Omental fat pad (tissue), 4 donors: Measurements from ENCODE around the gene NPAS1. TPM values are rescaled to one million over a fixed set of nuclear protein-coding genes. Genes with fewer than 3 reads are reported as not detected.

Experiments used
- ATAC-seq: fragments of 150-250 bp; one replicate; pipeline ENCODE4 v1.9.1; 2016; ENCODE audit warnings: mild to moderate bottlenecking, moderate library complexity; ENCODE audit not compliant: low FRiP score
- DNase-seq: peaks from one replicate; pipeline ENCODE4 v3.0.0-alpha.2; 2019; ENCODE audit warnings: low spot score
- total RNA-seq, 4 donors: library from RNA; depleted of rRNA; stranded (reverse); fragments of >200 nt; gene quantifications; one replicate each; pipeline ENCODE4 v1.1.0, GENCODE V29; 2016
- TF ChIP-seq, protein P1 (sequence below), 3 donors: fragments of 450-650 bp; IDR thresholded peaks; one replicate each; pipeline ENCODE4 v1.5.1; 2016 to 2017; ENCODE audit warnings: antibody characterized with exemption in 3 of 3, mild to moderate bottlenecking in 3 of 3, moderate library complexity in 2 of 3

The NPAS1 gene
- total RNA-seq = 1 to 10 TPM in 2 of 4 donors, not detected in 2; 1.3 to 1.4 TPM

DNA sequence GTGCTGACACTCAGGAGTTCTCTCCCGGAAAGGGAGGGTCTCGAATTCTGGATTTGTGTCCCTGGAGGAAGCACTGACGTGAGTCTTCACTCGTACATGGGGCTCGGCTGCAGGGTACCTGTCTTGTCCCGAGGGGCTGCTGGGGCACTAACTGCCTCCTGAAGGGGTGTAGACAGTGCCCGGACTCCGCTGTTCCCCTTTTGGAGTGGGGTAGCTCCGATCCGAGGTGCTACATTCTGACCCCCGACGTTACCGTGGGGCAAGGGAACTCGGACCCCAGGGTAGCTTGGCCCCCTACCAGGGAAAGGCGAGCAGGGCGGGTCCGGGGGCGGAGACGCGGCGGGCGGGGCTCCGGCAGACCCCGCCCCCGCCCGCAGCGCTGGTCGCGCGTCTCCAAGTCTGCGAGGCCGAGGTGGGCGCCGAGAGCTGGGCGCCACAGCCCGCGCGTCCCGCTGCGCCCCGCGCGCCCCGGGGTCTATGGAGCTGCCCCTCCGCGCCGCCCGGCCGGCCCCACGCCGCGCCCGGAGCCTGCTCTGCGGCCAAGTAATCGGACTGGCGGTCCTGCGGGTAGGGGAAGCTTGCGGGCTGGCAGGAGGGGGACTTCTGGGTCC is at the start of gene NPAS1:
Gene NPAS1, plus strand, starts transcription at position 407 of the 611 bp plus-strand sequence. CDS start 1,211 bp downstream, outside the sequence.
- DNase-seq (no peak), ATAC-seq (peak; percentile 43)
- TF ChIP-seq, protein P1, sequence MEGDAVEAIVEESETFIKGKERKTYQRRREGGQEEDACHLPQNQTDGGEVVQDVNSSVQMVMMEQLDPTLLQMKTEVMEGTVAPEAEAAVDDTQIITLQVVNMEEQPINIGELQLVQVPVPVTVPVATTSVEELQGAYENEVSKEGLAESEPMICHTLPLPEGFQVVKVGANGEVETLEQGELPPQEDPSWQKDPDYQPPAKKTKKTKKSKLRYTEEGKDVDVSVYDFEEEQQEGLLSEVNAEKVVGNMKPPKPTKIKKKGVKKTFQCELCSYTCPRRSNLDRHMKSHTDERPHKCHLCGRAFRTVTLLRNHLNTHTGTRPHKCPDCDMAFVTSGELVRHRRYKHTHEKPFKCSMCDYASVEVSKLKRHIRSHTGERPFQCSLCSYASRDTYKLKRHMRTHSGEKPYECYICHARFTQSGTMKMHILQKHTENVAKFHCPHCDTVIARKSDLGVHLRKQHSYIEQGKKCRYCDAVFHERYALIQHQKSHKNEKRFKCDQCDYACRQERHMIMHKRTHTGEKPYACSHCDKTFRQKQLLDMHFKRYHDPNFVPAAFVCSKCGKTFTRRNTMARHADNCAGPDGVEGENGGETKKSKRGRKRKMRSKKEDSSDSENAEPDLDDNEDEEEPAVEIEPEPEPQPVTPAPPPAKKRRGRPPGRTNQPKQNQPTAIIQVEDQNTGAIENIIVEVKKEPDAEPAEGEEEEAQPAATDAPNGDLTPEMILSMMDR (IDR thresholded peaks at IDR 0.05) = no peak

DNA sequence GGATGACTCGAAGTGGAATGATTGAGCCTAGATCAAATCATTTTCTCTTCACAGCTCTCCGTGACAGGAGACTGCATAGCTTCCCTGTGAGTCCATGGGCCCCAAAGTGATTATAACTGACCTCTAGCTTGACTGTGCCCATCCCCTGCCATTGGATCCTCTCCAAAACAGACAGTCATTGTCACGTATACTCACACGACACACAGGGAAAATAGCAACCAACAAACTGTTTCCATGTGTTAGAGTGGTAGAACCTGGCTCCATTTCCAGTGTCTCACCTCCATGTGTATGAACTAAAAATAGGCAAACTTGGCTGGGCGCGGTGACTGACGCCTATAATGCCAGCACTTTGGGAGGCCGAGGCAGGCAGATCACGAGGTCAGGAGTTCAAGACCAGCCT is 48.8 kb upstream of the NPAS1 start:
- TF ChIP-seq, protein P1 (IDR thresholded peaks at IDR 0.05) = no peak
- no peak for ATAC-seq
- no peak for DNase-seq

GRCh38 chr19:46972311-46972710 is 47.3 kb upstream of the NPAS1 start:
- ATAC-seq (no peak), DNase-seq (no peak)
- TF ChIP-seq, protein P1 (IDR thresholded peaks at IDR 0.05) = no peak

DNA sequence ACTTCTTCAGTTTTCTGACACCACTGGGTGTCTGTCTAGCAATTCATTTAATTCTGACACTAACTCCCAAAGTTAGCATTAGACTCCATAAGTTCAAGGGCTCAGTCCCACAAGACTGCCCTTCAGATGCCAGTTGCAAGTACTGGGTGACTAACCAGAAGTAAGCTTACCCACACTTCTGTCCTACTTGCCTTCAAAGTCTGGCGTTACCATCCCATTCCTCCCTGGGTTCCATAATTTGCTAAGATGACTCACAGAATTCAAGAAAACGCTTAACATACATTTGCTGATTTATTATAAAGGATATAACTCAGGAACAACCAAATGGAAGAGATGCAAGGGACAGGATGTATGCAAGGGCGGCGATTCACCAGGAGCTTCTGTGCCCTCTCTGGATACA is 45.5 kb upstream of the NPAS1 start:
- no peak for ATAC-seq
- TF ChIP-seq, protein P1 (IDR thresholded peaks at IDR 0.05) = no peak

DNA sequence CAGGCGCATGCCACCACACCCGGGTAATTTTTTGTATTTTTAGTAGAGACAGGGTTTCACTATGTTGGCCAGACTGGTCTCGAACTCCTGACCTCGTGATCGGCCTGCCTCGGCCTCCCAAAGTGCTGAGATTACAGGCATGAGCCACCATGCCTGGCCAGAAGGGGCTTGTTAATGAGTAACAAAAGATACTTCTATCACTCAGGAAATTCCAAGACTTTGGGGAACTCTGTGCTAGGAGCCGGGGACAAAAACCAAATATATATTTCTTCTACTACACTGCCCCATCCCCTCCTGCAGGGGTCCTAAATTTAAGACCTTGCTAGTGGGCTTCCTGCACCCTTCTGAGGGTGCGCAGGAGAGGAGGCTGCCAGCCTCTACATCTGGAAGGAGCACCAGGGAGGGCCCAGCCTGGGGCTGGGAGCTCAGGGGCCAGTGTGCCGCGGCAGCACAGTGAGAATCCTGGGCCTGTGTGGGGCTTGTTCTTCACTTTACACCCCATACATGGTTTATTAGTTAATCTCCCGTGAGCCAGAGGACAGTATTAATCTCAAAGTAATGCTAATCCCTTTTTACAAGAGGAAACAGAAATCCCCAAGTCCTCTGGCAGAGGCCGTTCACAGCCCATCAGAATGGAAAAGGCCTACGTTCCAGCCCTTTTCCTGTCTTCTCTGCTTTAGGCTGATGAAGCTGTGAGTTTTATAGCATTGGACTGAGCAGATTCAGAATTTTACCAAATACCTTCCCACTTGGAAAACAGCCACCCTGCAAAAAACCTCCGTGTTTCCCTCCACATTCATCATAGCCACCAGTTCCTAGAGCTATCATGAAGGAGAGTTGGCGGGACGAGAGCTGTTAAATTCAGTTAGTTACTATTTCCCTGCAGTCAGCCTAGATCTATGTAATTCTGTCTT is 44.4 kb upstream of the NPAS1 start:
- DNase-seq (no peak), ATAC-seq (no peak)
- TF ChIP-seq, protein P1 (IDR thresholded peaks at IDR 0.05) = no peak

More for the DNA sequence above, 45.5 kb upstream of the NPAS1 start:
- no peak for DNase-seq

- TF ChIP-seq, protein P1 (IDR thresholded peaks at IDR 0.05) = no peak
- DNase-seq = peak; percentile 41
- ATAC-seq = peak; percentile 79
These were observed 43.5 kb upstream of the NPAS1 start for GRCh38 chr19:46975925-46976782.
